KG1 (cell line): ENCODE results near the gene SLC25A26.
"Not testable (repeated sequence)": the region's sequence is repeated elsewhere in the genome, so short reads cannot be mapped to it uniquely, and the experiment has no call there.

Source experiments
- DNase-seq: peaks from one replicate; lab custom pipeline; 2025; lab: John Stamatoyannopoulos, UW

SLC25A26 gene

GRCh38 chr3:66269411-66269810, 48.6 kb downstream of the SLC25A26 start:
- no peak for DNase-seq

DNA sequence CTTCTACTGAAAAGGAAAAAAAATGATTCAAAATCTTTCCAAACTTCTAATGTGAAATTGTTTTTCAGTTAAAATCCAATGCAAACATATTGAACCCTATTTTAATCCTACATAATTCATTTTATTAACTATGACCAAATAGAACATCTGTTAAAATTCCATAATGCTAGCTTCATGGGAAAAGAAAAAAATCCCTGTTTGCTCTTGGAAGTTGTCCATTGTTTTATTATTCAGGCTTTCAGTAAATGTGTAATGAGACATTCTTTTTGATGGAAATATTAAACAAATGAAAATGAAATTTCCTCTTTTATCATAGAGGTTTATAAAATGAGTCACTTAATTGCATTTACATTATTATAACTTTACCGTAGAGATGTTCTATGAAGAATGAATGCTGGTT, 49.5 kb downstream of the SLC25A26 start:
- DNase-seq, result no peak

DNA sequence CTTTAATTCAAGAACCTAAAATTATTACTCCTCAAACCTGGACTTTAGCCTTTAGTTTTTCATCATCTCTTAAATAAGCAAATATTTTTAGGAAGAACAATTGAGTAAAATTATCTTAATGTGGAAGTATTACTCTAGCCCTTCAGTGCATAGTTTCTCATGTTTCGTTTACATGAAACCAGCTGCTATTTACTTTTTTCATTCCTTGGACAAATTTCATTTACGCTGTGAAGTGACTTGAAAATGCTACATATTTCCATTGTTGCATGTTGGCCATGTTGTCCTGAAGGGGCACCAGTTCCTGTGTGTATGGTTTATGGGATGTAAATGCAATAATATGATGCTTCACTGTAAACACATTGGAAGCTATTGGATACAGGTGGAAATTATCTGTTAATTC, 49.9 kb downstream of the SLC25A26 start:
- no peak for DNase-seq

DNA sequence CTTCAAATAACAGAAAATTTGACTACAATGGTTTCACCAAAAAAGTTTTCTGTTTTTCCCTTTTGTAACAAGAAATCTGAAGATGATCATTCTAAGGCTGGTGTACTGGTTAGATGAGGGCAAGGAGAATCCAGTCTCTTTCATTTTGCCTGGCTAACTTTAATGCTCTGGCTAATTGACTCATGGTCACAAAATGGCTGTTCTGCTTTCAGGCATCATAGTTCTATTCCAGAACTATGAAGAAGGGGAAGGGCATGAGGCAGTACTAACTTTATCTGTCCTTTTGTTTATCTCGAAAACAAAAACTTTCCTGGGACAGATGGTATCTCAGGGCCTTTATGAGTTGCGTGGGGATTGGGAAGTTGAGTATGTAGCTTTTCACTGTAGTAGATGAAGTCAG, 50.4 kb downstream of the SLC25A26 start:
- DNase-seq, result no peak

DNA sequence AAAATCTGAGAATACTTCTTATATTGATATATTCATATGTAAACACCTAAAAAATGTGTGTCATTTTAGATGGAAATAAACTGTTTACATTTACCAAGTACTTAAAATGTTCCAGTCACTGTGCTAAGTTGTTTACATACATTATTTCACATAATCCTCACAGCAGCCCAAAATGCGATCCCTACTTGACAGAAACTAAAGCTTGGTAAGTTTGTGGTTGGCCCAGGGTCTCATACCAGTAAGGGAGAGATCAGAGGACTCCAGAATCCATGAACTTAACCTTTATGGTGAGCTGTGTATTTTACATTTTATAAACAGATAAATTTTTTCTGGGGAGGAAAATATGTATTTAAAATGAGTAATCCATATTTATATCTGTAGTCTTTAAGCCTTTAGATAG, 51.2 kb downstream of the SLC25A26 start:
- DNase-seq, result no peak

DNA sequence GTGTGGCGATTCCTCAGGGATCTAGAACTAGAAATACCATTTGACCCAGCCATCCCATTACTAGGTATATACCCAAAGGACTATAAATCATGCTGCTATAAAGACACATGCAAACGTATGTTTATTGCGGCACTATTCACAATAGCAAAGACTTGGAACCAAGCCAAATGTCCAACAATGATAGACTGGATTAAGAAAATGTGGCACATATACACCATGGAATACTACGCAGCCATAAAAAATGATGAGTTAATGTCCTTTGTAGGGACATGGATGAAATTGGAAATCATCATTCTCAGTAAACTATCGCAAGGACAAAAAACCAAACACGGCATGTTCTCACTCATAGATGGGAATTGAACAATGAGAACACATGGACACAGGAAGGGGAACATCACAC, 54.0 kb downstream of the SLC25A26 start:
- DNase-seq, result not testable (repeated sequence)

- DNase-seq, result peak; percentile 32
These were observed 56.0 kb downstream of the SLC25A26 start for GRCh38 chr3:66276705-66277274.

- no peak for DNase-seq
These were observed 58.4 kb downstream of the SLC25A26 start for GRCh38 chr3:66279168-66279567.

- DNase-seq, result no peak
These were observed 59.5 kb downstream of the SLC25A26 start for GRCh38 chr3:66280304-66280703.

- not testable (repeated sequence) for DNase-seq
These were observed 71.1 kb downstream of the SLC25A26 start for GRCh38 chr3:66291922-66292321.

DNA sequence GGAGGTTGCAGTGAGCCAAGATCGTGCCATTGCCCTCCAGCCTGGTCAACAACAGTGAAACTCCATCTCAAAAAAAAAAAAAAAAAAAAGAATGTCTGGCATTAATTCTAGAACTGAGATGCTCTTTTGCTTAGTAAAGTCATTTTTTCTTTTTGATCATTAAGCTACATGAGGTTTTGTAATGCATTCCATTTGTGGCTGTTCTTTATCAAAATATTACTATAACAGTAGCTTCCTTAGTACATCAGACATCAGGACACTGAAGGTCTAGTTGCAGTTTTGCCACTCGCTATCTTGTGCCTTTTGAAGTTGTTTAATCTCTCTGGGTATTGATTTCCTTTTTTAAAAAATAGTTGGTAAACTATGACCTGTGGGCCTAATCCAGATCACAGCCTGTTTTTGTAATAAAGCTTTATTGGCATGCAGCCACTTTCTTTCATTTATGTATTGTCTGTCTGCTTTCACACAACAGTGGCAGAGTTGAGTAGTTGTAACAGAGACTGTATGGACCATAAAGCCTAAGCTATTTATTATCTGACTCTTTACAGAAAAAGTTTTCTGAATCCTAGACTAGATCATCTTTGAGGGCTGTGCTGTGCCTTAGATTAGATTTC, 76.6 kb downstream of the SLC25A26 start:
- no peak for DNase-seq

GRCh38 chr3:66297900-66298299, 77.1 kb downstream of the SLC25A26 start:
- no peak for DNase-seq

- no peak for DNase-seq
These were observed 77.8 kb downstream of the SLC25A26 start for GRCh38 chr3:66298591-66298990.

GRCh38 chr3:66299085-66299484, 78.3 kb downstream of the SLC25A26 start:
- not testable (repeated sequence) for DNase-seq

DNA sequence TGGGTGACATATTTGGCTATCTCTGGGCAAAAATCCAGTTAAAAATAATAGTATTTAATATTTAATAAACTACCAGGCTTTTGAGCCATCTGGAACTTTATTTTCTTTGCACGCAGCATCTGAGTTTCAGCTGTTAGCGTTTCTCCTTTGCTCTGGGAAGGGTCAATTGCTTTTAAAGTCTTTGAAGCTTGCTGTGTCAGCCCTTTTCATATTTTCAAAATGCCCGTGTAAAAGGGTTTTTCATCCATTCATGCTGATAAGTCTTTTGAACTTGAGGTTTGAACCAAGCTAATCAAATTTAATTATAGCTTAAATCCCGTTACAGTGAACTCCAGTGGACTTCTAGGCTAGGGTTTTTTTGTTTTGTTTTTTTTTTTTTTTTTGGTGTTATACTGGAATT, 79.1 kb downstream of the SLC25A26 start:
- DNase-seq, result no peak

GRCh38 chr3:66302288-66302687, 81.5 kb downstream of the SLC25A26 start:
- DNase-seq, result no peak

DNA sequence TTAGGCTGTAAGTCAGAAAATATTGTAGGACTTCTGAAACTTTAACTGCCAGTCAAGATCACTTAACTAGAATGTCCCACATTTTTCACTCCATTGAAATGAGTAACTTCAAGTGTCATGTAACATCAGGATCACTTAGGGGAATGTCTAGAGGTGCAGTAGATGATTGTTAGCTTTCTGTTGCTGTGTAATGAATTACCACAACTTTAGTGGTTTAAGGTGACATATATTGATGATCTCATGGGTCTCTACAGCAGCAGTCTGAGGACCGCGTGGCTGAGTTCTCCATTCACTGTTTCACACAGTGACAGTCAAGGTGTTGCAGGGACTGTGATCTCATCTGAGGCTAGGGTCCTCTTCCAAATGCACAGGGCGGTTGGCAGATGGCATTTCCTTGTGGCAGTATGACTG, 82.7 kb downstream of the SLC25A26 start:
- DNase-seq, result no peak

DNA sequence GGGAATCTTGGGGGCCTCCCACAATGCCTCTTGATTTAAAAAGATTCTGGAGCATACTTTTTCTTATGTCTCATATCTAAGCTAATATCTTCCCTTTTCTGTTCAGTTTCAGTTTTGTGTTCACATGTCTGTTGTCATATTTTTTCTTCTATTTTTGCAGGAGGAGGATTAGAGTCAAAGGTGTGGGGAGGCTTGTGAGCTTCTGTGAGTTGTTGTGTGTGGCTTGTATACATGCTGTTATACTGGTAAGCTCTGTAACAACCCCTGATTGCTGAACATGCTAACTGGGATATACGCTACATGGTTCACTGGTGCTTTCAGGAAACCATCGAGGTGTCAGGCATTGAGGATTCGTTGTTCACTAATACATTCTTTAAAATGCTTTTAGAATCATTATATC, 83.5 kb downstream of the SLC25A26 start:
- DNase-seq, result no peak

GRCh38 chr3:66306086-66306485, 85.3 kb downstream of the SLC25A26 start:
- DNase-seq, result not testable (repeated sequence)

- not testable (repeated sequence) for DNase-seq
These were observed 86.2 kb downstream of the SLC25A26 start for GRCh38 chr3:66306991-66307390.

- no peak for DNase-seq
These were observed 91.2 kb downstream of the SLC25A26 start for GRCh38 chr3:66312039-66312438.

DNA sequence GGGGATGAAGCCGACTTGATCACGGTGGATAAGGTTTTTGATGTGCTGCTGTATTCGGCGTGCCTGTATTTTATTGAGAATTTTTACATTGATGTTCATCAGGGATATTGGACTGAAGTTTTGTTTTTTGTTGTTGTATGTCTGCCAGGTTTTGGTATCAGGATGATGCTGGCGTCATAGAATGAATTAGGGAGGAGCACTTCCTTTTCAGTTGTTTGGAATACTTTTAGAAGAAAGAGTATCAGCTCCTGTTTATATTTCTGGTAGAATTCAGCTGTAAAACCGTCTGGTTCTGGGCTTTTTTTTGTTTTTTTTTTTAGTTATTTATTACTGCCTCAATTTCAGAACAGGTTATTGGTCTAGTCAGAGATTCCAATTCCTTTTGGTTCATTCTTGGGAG, 93.7 kb downstream of the SLC25A26 start:
- no peak for DNase-seq

DNA sequence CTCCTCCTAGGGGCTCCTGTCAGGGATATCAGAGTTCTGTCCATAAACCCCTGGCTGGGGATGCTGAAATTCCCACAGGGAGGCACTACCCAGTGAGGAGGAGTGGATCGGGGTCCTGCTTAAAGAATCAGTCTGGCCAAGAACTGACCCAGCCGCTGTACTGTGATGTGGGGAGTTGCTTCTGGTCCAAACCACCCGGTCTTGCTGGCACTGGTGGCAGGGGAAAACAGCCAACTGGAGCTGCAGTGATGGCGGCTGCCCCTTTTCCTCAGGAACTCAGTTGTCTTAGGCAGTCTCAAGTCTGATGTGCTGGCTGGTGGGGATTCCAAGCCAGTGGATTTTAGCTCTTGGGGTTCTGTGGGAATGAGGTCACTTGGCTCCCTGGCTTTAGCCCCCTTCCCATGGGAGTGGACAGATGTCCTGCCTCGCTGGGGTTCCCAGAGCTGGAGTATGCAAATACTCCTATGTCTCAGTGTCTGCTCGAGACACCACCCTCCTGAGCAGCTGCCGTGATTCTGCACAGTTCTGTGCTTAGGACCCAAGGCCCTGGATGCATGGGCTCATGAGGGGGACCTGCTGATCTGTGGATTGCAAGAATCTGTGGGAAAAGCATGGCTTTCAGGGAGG, 97.1 kb downstream of the SLC25A26 start:
- no peak for DNase-seq

DNA sequence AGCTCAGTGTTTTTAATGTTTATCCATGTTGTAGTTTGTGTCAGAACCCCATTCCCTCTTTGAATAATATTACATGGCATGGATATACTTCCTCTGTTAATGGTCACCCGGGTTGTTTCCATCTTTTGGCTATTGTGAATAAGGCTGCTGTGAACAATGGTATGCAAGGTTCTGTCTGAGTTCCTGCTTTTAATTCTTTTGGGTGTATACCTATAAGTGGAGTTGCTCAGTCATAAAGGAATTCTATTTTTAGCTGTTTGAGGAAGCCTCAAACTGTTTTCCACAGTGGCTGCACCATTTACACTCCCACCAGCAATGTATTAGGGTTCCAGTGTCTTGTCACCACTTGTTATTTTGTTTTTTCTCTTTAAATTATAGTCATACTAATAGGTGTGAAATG, 99.6 kb downstream of the SLC25A26 start:
- DNase-seq, result no peak
